ENCODE results near the gene NHLRC1.
"Not testable (repeated sequence)": the region's sequence is repeated elsewhere in the genome, so short reads cannot be mapped to it uniquely, and the experiment has no call there.

Gene NHLRC1

GRCh38 chr6:18122128-18123093, at the start of gene NHLRC1:
Gene NHLRC1, minus strand, starts transcription at chr6:18122677. Its CDS starts 71 bp downstream, at chr6:18122606.
- peak; percentile 72 for DNase-seq

GRCh38 chr6:18171871-18172270, 49.4 kb upstream of the NHLRC1 start:
- DNase-seq = no peak

- no peak for DNase-seq
Observed at GRCh38 chr6:18168264-18168663, 45.8 kb upstream of the NHLRC1 start.

GRCh38 chr6:18166312-18167036, 44.0 kb upstream of the NHLRC1 start:
- DNase-seq = no peak

GRCh38 chr6:18165751-18166150, 43.3 kb upstream of the NHLRC1 start:
- DNase-seq = no peak

GRCh38 chr6:18162401-18162800, 39.9 kb upstream of the NHLRC1 start:
- DNase-seq = no peak

GRCh38 chr6:18161431-18161830, 39.0 kb upstream of the NHLRC1 start:
- no peak for DNase-seq

GRCh38 chr6:18160911-18161310, 38.4 kb upstream of the NHLRC1 start:
- no peak for DNase-seq

GRCh38 chr6:18155864-18156421, 33.5 kb upstream of the NHLRC1 start:
- peak; percentile 36 for DNase-seq

- DNase-seq = peak; percentile 96
Observed at GRCh38 chr6:18155150-18155863, 32.8 kb upstream of the NHLRC1 start, which contains the start of gene KDM1B. Gene KDM1B, plus strand, starts transcription at chr6:18155422. Its CDS starts 4,474 bp downstream, at chr6:18159896.

GRCh38 chr6:18154507-18155149, 32.2 kb upstream of the NHLRC1 start, which contains the start of gene TPMT:
Gene TPMT, minus strand, starts transcription at chr6:18155077. Its CDS starts 5,950 bp downstream, at chr6:18149127.
- DNase-seq = peak; percentile 4

GRCh38 chr6:18153311-18153703, 30.8 kb upstream of the NHLRC1 start:
- DNase-seq = no peak

GRCh38 chr6:18151801-18152200, 29.3 kb upstream of the NHLRC1 start:
- DNase-seq = no peak

- DNase-seq = not testable (repeated sequence)
Observed at GRCh38 chr6:18151391-18151790, 28.9 kb upstream of the NHLRC1 start.

GRCh38 chr6:18148304-18149025, 26.0 kb upstream of the NHLRC1 start:
- DNase-seq = no peak

GRCh38 chr6:18147616-18148015, 25.1 kb upstream of the NHLRC1 start:
- DNase-seq = no peak

- DNase-seq = no peak
Observed at GRCh38 chr6:18147160-18147559, 24.7 kb upstream of the NHLRC1 start.

GRCh38 chr6:18142591-18142861, 20.0 kb upstream of the NHLRC1 start:
- no peak for DNase-seq

GRCh38 chr6:18141805-18142590, 19.5 kb upstream of the NHLRC1 start:
- no peak for DNase-seq

GRCh38 chr6:18139935-18140621, 17.6 kb upstream of the NHLRC1 start:
- DNase-seq = no peak
